CD4-positive, alpha-beta T cell (primary cell): ENCODE results near the gene SOX8. TPM values are rescaled to one million over a fixed set of nuclear protein-coding genes. Genes with fewer than 3 reads are reported as not detected.

Experiments
- ATAC-seq: fragments of 200-7000 bp; cut with Tn5 transposase; one replicate; pipeline ENCODE4 v1.10.0; 2022; ENCODE audit warnings: mild to moderate bottlenecking; ENCODE audit not compliant: poor library complexity
- CTCF ChIA-PET: fragments of 350-600 bp; sonication (Branson Sonifier 250); formaldehyde crosslinking; loops from one replicate; lab custom pipeline; 2021; ENCODE audit warnings: antibody characterized with exemption, inconsistent platforms; lab: Charles Lee
- POLR2A ChIA-PET: fragments of 350-600 bp; sonication (Branson Sonifier 250); formaldehyde crosslinking; loops from one replicate; lab custom pipeline; 2021; ENCODE audit warnings: antibody characterized with exemption, inconsistent platforms; lab: Charles Lee
- DNase-seq, 14 experiments: peaks; one replicate each; pipeline ENCODE4 v3.0.0-alpha.2; 2013 to 2020; ENCODE audit warnings: mixed read lengths in 2 of 14
- H3K27ac ChIP-seq, 2 donors: one replicate each; pipeline versions ENCODE4 v1.5.1 to v1.7.0; 2013; ENCODE audit warnings: low read length in 2 of 2, low read depth in 1 of 2, mild to moderate bottlenecking in 1 of 2
- H3K27me3 ChIP-seq, 2 experiments: 1 replicate in 1 of 2; 2 replicates in 1 of 2; pipeline versions ENCODE4 v1.6.1 to v1.7.0; 2013; ENCODE audit warnings: low read length in 2 of 2, control low read depth in 1 of 2, mild to moderate bottlenecking in 1 of 2, moderate library complexity in 1 of 2; ENCODE audit not compliant: insufficient read depth in 2 of 2, control insufficient read depth in 1 of 2
- H3K36me3 ChIP-seq: one replicate; pipeline ENCODE4 v1.6.1; 2013; ENCODE audit warnings: low read length, control low read depth; ENCODE audit not compliant: insufficient read depth
- H3K4me1 ChIP-seq: one replicate; pipeline ENCODE4 v1.6.1; 2013; ENCODE audit warnings: low read length, control low read depth; ENCODE audit not compliant: insufficient read depth
- H3K4me3 ChIP-seq: one replicate; pipeline ENCODE4 v1.5.1; 2013; ENCODE audit warnings: mild to moderate bottlenecking, low read length, moderate library complexity
- H3K9me3 ChIP-seq, 2 experiments: 1 replicate in 1 of 2; 2 replicates in 1 of 2; pipeline versions ENCODE4 v1.6.1 to v1.7.0; 2013; ENCODE audit warnings: low read length in 2 of 2, mild to moderate bottlenecking in 2 of 2, control low read depth in 1 of 2, moderate library complexity in 1 of 2; ENCODE audit not compliant: control insufficient read depth in 1 of 2, insufficient read depth in 1 of 2
- H3K27ac Mint-ChIP-seq: one replicate; pipeline ENCODE4 v1.8.0; 2020; ENCODE audit warnings: mixed read lengths
- H3K27me3 Mint-ChIP-seq: one replicate; pipeline ENCODE4 v1.8.0; 2021; ENCODE audit warnings: mixed read lengths
- H3K36me3 Mint-ChIP-seq: one replicate; pipeline ENCODE4 v1.8.0; 2021; ENCODE audit warnings: low read depth, mixed read lengths
- H3K4me1 Mint-ChIP-seq: one replicate; pipeline ENCODE4 v1.8.0; 2021; ENCODE audit warnings: low read depth, mixed read lengths
- H3K4me3 Mint-ChIP-seq: one replicate; pipeline ENCODE4 v1.8.0; 2020; ENCODE audit warnings: mild to moderate bottlenecking, mixed read lengths
- H3K9me3 Mint-ChIP-seq: one replicate; pipeline ENCODE4 v1.8.0; 2020; ENCODE audit warnings: mixed read lengths
- CTCF ChIP-seq: fragments of 200-600 bp; IDR thresholded peaks from one replicate; pipeline ENCODE4 v1.8.0; 2022; ENCODE audit warnings: antibody characterized with exemption, mild to moderate bottlenecking
- intact Hi-C, 2 experiments: fragments of 100-400 bp; cut with DNase I in 1 of 2; cut with micrococcal nuclease in 1 of 2; formaldehyde crosslinking; loops; one replicate each; pipeline versions ENCODE4 v1.15.1 to v1.9.0; 2023 to 2025; cut with DNase I, micrococcal nuclease
- total RNA-seq, 174 experiments: library from RNA in 2 of 174; stranded (reverse) in 2 of 174; gene quantifications; one replicate each; pipeline ENCODE4 v1.2.3 and lab custom pipeline; 2021 to 2026

Gene SOX8
- total RNA-seq, 2 experiments from 2014 or later: 1.4 to 2.3 TPM

GRCh38 chr16:1010815-1011214 is 29.2 kb downstream of the SOX8 start:
- H3K9me3 ChIP-seq: peaks cover 0 to 7% of the 10 kb centered on the region in 2 experiments
- H3K27me3 ChIP-seq: peaks cover 0 to 8% of the 10 kb centered on the region in 2 experiments
- H3K27me3 Mint-ChIP-seq: no peaks in the 10 kb centered on the region
- ATAC-seq: no peak
- H3K27ac ChIP-seq: no peak overlapping the region
- TF ChIP-seq CTCF: no peak
- peaks cover 28% of the 10 kb centered on the region for H3K4me1 ChIP-seq
- ChIA-PET CTCF (no interaction called here), POLR2A (no interaction called here)
- H3K4me1 Mint-ChIP-seq: peaks cover 5% of the 10 kb centered on the region
- intact Hi-C loops: no loop called here
- no peak overlapping the region for H3K27ac Mint-ChIP-seq
- no peak for DNase-seq
- H3K4me3 Mint-ChIP-seq: no peak overlapping the region
- no peaks in the 10 kb centered on the region for H3K36me3 ChIP-seq
- no peaks in the 10 kb centered on the region for H3K36me3 Mint-ChIP-seq
- no peaks in the 10 kb centered on the region for H3K9me3 Mint-ChIP-seq
- no peak overlapping the region for H3K4me3 ChIP-seq

DNA sequence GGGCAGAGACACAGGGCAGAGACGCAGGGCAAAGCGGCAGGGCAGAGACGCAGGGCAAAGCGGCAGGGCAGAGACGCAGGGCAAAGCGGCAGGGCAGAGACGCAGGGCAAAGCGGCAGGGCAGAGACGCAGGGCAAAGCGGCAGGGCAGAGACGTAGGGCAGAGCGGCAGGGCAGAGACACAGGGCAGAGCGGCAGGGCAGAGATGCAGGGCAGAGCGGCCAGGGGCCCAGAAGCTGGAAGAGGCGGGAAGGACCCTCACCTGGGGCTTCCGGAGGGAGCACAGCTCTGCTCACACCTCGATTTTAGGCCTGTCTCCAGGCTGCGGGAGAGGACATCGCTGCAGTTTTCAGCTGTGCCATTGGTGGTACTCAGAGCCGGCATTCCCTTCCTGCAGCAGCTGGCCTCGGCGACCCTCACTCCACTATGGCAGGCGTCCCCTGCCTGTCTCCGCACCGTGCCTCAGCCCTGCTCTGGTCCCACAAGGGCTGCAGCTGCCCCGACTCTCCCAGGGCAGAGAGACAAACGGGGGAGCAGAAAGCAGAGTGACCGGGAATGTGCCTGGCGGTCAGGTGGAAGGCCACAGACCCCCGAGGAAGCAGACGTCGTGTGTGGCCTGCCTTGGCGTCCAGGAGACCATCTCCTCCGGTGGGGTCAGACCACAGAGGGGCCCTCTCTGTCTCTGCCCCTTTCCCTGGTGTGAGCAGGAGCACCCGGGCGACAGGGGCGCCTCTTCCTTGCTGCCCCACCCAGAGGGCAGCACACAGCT is 29.9 kb downstream of the SOX8 start:
- DNase-seq (no peak), ATAC-seq (no peak)
- H3K4me1 Mint-ChIP-seq: no peaks in the 10 kb centered on the region
- no peaks in the 10 kb centered on the region for H3K9me3 Mint-ChIP-seq
- no peaks in the 10 kb centered on the region for H3K27me3 Mint-ChIP-seq
- peaks cover 0 to 7% of the 10 kb centered on the region in 2 experiments for H3K9me3 ChIP-seq
- intact Hi-C loops: no loop called here
- H3K4me3 ChIP-seq: no peak overlapping the region
- peaks cover 0 to 8% of the 10 kb centered on the region in 2 experiments for H3K27me3 ChIP-seq
- CTCF ChIA-PET: no interaction called here
- no peak overlapping the region for H3K4me3 Mint-ChIP-seq
- no peaks in the 10 kb centered on the region for H3K36me3 Mint-ChIP-seq
- H3K27ac Mint-ChIP-seq: no peak overlapping the region
- TF ChIP-seq CTCF: no peak
- POLR2A ChIA-PET: no interaction called here
- peaks cover 23% of the 10 kb centered on the region for H3K4me1 ChIP-seq
- no peak overlapping the region for H3K27ac ChIP-seq
- no peaks in the 10 kb centered on the region for H3K36me3 ChIP-seq

GRCh38 chr16:1012135-1012534 is 30.6 kb downstream of the SOX8 start:
- DNase-seq: no peak
- Histone ChIP-seq H3K4me1 (peaks cover 18% of the 10 kb centered on the region), H3K4me3 (no peak overlapping the region), H3K27ac (no peak overlapping the region), H3K36me3 (no peaks in the 10 kb centered on the region), H3K9me3 (peaks cover 0 to 7% of the 10 kb centered on the region in 2 experiments), H3K27me3 (peaks cover 0 to 8% of the 10 kb centered on the region in 2 experiments)
- no peak overlapping the region for H3K4me3 Mint-ChIP-seq
- no peak for TF ChIP-seq CTCF
- ATAC-seq: no peak
- no peaks in the 10 kb centered on the region for H3K36me3 Mint-ChIP-seq
- POLR2A ChIA-PET: no interaction called here
- H3K27ac Mint-ChIP-seq: no peak overlapping the region
- H3K27me3 Mint-ChIP-seq: no peaks in the 10 kb centered on the region
- no peaks in the 10 kb centered on the region for H3K9me3 Mint-ChIP-seq
- intact Hi-C loops: no loop called here
- no peaks in the 10 kb centered on the region for H3K4me1 Mint-ChIP-seq
- CTCF ChIA-PET: no interaction called here
